Heart left ventricle (tissue), 16 donors: ENCODE data around the gene DIAPH2. TPM values are rescaled to one million over a fixed set of nuclear protein-coding genes. Genes with fewer than 3 reads are reported as not detected.
A peak's percentile ranks its signal among the peaks of the same experiment; 100 is the strongest.

Source experiments
- ATAC-seq, 4 donors: fragments of 200-7000 bp; cut with Tn5 transposase; one replicate each; pipeline ENCODE4 v1.9.1; 2020 to 2022; ENCODE audit warnings: moderate library complexity in 4 of 4, mild to moderate bottlenecking in 3 of 4, moderate number of reproducible peaks in 1 of 4
- DNase-seq, 5 donors: peaks; one replicate each; pipeline ENCODE4 v3.0.0-alpha.2; 2020
- H3K27ac ChIP-seq, 12 donors: fragments of 200-600 bp; sonication (generic) in 4 of 12; one replicate each; pipeline versions ENCODE4 v1.5.0 to v1.8.0; 2016 to 2022; ENCODE audit warnings: mild to moderate bottlenecking in 2 of 12
- H3K27me3 ChIP-seq, 9 donors: fragments of 200-600 bp; sonication (generic) in 2 of 9; one replicate each; pipeline versions ENCODE4 v1.5.1 to v1.8.0; 2016 to 2022; ENCODE audit warnings: mild to moderate bottlenecking in 3 of 9
- H3K36me3 ChIP-seq, 9 donors: fragments of 200-600 bp; sonication (generic) in 2 of 9; one replicate each; pipeline versions ENCODE4 v1.5.0 to v1.8.0; 2018 to 2022; ENCODE audit warnings: mild to moderate bottlenecking in 2 of 9
- H3K4me1 ChIP-seq, 12 donors: fragments of 200-600 bp; sonication (generic) in 4 of 12; one replicate each; pipeline versions ENCODE4 v1.5.0 to v1.8.0; 2016 to 2022; ENCODE audit warnings: mild to moderate bottlenecking in 3 of 12
- H3K4me3 ChIP-seq, 12 donors: fragments of 200-600 bp; sonication (generic) in 4 of 12; one replicate each; pipeline versions ENCODE4 v1.5.0 to v1.8.0; 2017 to 2022; ENCODE audit warnings: mild to moderate bottlenecking in 9 of 12, moderate library complexity in 4 of 12
- H3K9me3 ChIP-seq, 12 donors: fragments of 200-600 bp; sonication (generic) in 4 of 12; one replicate each; pipeline versions ENCODE4 v1.5.0 to v1.8.0; 2016 to 2022; ENCODE audit warnings: mild to moderate bottlenecking in 1 of 12
- CTCF ChIP-seq, 12 donors: fragments of 200-600 bp; sonication (generic) in 4 of 12; IDR thresholded peaks; one replicate each; pipeline versions ENCODE4 v1.5.0 to v1.8.0; 2018 to 2022; ENCODE audit warnings: antibody characterized with exemption in 12 of 12, mild to moderate bottlenecking in 5 of 12
- POLR2A ChIP-seq, 2 donors: fragments of 450-650 bp; IDR thresholded peaks; one replicate each; pipeline ENCODE4 v1.6.1; 2017; ENCODE audit warnings: antibody characterized with exemption in 2 of 2, mild to moderate bottlenecking in 2 of 2, moderate library complexity in 2 of 2
- WGBS, 4 donors: extraction: QIAGEN DNeasy Blood & Tissue Kit in 2 of 4; methylation state at CpG; one replicate each; pipeline versions ENCODE4 v1.1.5 to v1.1.7; 2013 to 2018; 5-methylcytosine and 5-hydroxymethylcytosine counted together
- intact Hi-C, 10 donors: fragments of 100-400 bp; cut with DNase I; formaldehyde crosslinking; loops; one replicate each; pipeline versions ENCODE4 v1.11.1 to v1.14.2; 2022
- long read RNA-seq, 3 donors: library from polyadenylated mRNA; unstranded; transcript quantifications; one replicate each; pipeline ENCODE4 v2.0.0, GENCODE V29; 2020 to 2021
- polyA plus RNA-seq, 2 donors: library from polyadenylated mRNA; stranded (reverse); fragments of 200-250 nt; gene quantifications; one replicate each; pipeline ENCODE4 v1.2.3, GENCODE V29; 2013
- total RNA-seq, 9 donors: library from RNA; depleted of rRNA in 2 of 9; stranded (reverse); fragments of >200 nt in 2 of 9; fragmentation: NEBNext Ultra II Directional in 3 of 9; extraction: Animal tissue kit (Norgen Biotek cat#: 25700) in 3 of 9; gene quantifications; one replicate each; pipeline versions ENCODE4 v1.1.0 to v1.2.4, GENCODE V29; 2016 to 2023
- donor health status: ischemic (EF 13 %, LVEDD 7.1; RV severe dilation, severe dysfunction).
- donor health status: healthy with polysubstance abuse.
- donor health status: DM: no; HTN: yes; CAD: no.
- donor health status: DM: no; HTN: no; CAD: no.
- donor health status: ischemic (EF 25% LVEDD 6.9; RV normal size, moderate dysfunction).
- donor health status: ischemic (EF 25% LVEDD 5.7; RV mildly dilated, moderate dysfunction).
- donor health status: healthy.
- donor health status: DM: yes; HTN: yes; CAD: no.
- donor health status: ischemic (EF 35%, LVEDD 5.7; RV mildly dilated, moderate dysfunction).
- donor health status: nonischemic (EF 11% LVEDD 7.7; RV severe dilation, severe dysfunction).
- donor health status: DM: yes; HTN: yes; CAD: no.
- donor health status: PGD.
- donor health status: ischemic (EF 29% LVEDD 5.4; RV normal size, mild dysfunction).
- donor health status: nonischemic (EF 23%, LVEDD 6.1; RV moderate dilation, normal function).

Gene DIAPH2
- total RNA-seq (10 to 100 TPM in 8 of 9 donors, 1 to 10 TPM in 1; 9.0 to 18.8 (median 14.3) TPM), polyA plus RNA-seq (1 to 10 TPM; 3.7 TPM)
- long read RNA-seq, donor 1, full-length matches to known transcripts = 12 of 18 reads
- long read RNA-seq, donor 1, partial matches to known transcripts = 4 of 18 reads
- long read RNA-seq, donor 1, other reads (novel, unspliced or antisense) = 2 of 18 reads
- long read RNA-seq, donor 2, partial matches to known transcripts = 2 of 4 reads
- long read RNA-seq, donor 2, other reads (novel, unspliced or antisense) = 0 of 4 reads
- long read RNA-seq, donor 3, full-length matches to known transcripts = 21 of 35 reads
- long read RNA-seq, donor 3, partial matches to known transcripts = 4 of 35 reads
- long read RNA-seq, donor 3, other reads (novel, unspliced or antisense) = 10 of 35 reads

GRCh38 chrX:96684339-96685209 is at the start of gene DIAPH2:
TSS of gene DIAPH2 (plus strand) at chrX:96684842.
- ATAC-seq = peak; percentile 84 to 96 (median 95)

GRCh38 chrX:96650023-96650422 is 34.6 kb upstream of the DIAPH2 start:
- intact Hi-C loops = no loop called here
- Histone ChIP-seq H3K9me3 (no peaks in the 10 kb centered on the region), H3K27ac (no peak overlapping the region), H3K4me1 (no peaks in the 10 kb centered on the region), H3K4me3 (no peak overlapping the region), H3K36me3 (no peaks in the 10 kb centered on the region), H3K27me3 (peaks cover 0 to 5% (median 0%) of the 10 kb centered on the region in 9 donors)
- TF ChIP-seq POLR2A (IDR thresholded peaks at IDR 0.05) (no peak), CTCF (IDR thresholded peaks at IDR 0.05) (no peak)
- WGBS, 4 donors = 75 to 94% (median 91%) methylated on average over 2 of the region's 2 CpGs
- no peak for ATAC-seq
- DNase-seq = no peak

More at GRCh38 chrX:96684339-96685209, at the start of gene DIAPH2:
- Histone ChIP-seq H3K9me3 (no peaks in the 10 kb centered on the region), H3K4me1 (peaks cover 0 to 12% (median under 1%) of the 10 kb centered on the region in 12 donors), H3K27ac (peak within 1 kb of the TSS; percentile 65 to 86 (median 79)), H3K27me3 (peaks cover 0 to 31% (median 0%) of the 10 kb centered on the region in 9 donors), H3K36me3 (no peaks in the 10 kb centered on the region), H3K4me3 (peak within 1 kb of the TSS; percentile 54 to 96 (median 80))
- WGBS, 4 donors = 1 to 14% (median 7%) methylated on average over 53 to 57 of the region's 57 CpGs
- peak; percentile 65 to 87 (median 78) for DNase-seq
- intact Hi-C loops = loop anchor here in 3 of 10 donors (5.0 to 10.0 kb wide), 3 partner anchors 80 to 312 kb away; no protein-coding TSS in a partner anchor
- TF ChIP-seq POLR2A (IDR thresholded peaks at IDR 0.05) (peak in 1 of 2 donors; percentile 24), CTCF (IDR thresholded peaks at IDR 0.05) (peak in 6 of 12 donors; percentile 7 to 25 (median 18))

- no peaks in the 10 kb centered on the region for H3K36me3 ChIP-seq
- DNase-seq = no peak
- intact Hi-C loops = no loop called here
- peaks cover 0 to 11% (median 0%) of the 10 kb centered on the region in 12 donors for H3K9me3 ChIP-seq
- H3K27me3 ChIP-seq = peaks cover 0 to 5% (median 0%) of the 10 kb centered on the region in 9 donors
- H3K27ac ChIP-seq = no peak overlapping the region
- no peak overlapping the region for H3K4me3 ChIP-seq
- no peaks in the 10 kb centered on the region for H3K4me1 ChIP-seq
- 77 to 90% (median 79%) methylated on average over 20 of the region's 20 CpGs for WGBS, 4 donors
- no peak for ATAC-seq
- TF ChIP-seq CTCF (IDR thresholded peaks at IDR 0.05) (no peak), POLR2A (IDR thresholded peaks at IDR 0.05) (no peak)
Measured at GRCh38 chrX:96655947-96656623, 28.6 kb upstream of the DIAPH2 start.
